SK-N-MC (cell line): ENCODE measurements around the gene E2F2.

Source experiments
- DNase-seq: peaks from one replicate; pipeline ENCODE4 v3.0.0-alpha.2; 2011; ENCODE audit warnings: low read depth, low spot score
- H3K27ac ChIP-seq: fragments of 200-600 bp; sonication (generic); 2 replicates; pipeline ENCODE4 v1.5.1; 2016; ENCODE audit warnings: mixed run types
- H3K36me3 ChIP-seq: fragments of 200-600 bp; sonication (generic); 2 replicates; pipeline ENCODE4 v1.6.1; 2017; ENCODE audit warnings: antibody characterized with exemption, low read length, mixed read lengths; ENCODE audit not compliant: insufficient read depth
- H3K4me3 ChIP-seq: fragments of 200-600 bp; sonication (generic); 2 replicates; pipeline ENCODE4 v1.5.1; 2016
- H3K9ac ChIP-seq: fragments of 200-600 bp; sonication (generic); 2 replicates; pipeline ENCODE4 v1.8.0; 2017; ENCODE audit warnings: mixed run types, mixed read lengths; ENCODE audit not compliant: insufficient read length
- H3K9me3 ChIP-seq: fragments of 200-600 bp; sonication (generic); 2 replicates; pipeline ENCODE4 v1.6.1; 2017; ENCODE audit warnings: low read depth, mild to moderate bottlenecking, antibody characterized with exemption, low read length, moderate library complexity, mixed read lengths
- EZH2 ChIP-seq: fragments of 200-600 bp; sonication (generic); IDR thresholded peaks from one replicate; pipeline ENCODE4 v1.6.1; 2017; ENCODE audit warnings: antibody characterized with exemption
- FOXP2 ChIP-seq: optimal IDR thresholded peaks from 2 replicates; pipeline ENCODE3; 2011; ENCODE audit warnings: mild to moderate bottlenecking, moderate library complexity; ENCODE audit not compliant: insufficient read depth; ENCODE audit errors: extremely low read length, control extremely low read depth
- POLR2AphosphoS5 ChIP-seq: IDR thresholded peaks from 2 replicates; pipeline ENCODE4 v1.6.1; 2012; ENCODE audit warnings: mild to moderate bottlenecking, low read depth, low read length, borderline replicate concordance

The E2F2 gene

GRCh38 chr1:23472351-23473036 is 58.5 kb downstream of the E2F2 start:
- Histone ChIP-seq H3K36me3 (no peaks in the 10 kb centered on the region), H3K9ac (no peak overlapping the region), H3K9me3 (no peaks in the 10 kb centered on the region), H3K4me3 (no peak overlapping the region), H3K27ac (no peak overlapping the region)
- DNase-seq: no peak
- TF ChIP-seq POLR2AphosphoS5: no peak
- TF ChIP-seq EZH2: no peak
- no peak for TF ChIP-seq FOXP2

DNA sequence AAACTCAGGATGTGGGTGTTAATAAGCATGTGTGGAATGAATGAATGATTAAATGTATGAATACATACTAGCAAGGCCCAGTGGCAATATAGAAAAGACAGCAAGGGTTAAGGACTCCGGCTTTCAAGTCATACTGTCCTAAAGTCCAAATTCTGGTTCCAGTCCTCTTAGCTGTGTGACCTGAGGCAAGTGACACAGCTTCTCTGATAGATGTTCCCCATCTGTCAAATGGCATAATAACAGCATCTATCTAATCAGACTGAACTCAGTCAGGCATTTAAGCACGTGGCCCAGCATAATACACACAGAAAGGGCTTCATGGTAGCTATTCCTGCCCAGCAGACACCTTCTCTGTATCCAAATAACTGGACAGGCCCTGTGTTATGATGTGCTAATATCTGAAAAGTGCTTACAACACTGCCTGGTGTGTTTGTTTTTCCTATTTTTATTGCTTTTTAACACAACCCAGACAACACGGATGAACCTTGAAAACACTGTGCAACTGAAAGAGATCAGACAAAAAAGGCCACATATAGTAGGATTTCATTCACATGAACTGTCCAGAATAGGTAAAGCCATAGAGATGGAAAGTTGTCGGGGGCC is 59.5 kb downstream of the E2F2 start:
- Histone ChIP-seq H3K36me3 (no peaks in the 10 kb centered on the region), H3K27ac (no peak overlapping the region), H3K9ac (no peak overlapping the region), H3K9me3 (no peaks in the 10 kb centered on the region), H3K4me3 (no peak overlapping the region)
- DNase-seq: no peak
- TF ChIP-seq EZH2 (no peak), POLR2AphosphoS5 (no peak), FOXP2 (no peak)

GRCh38 chr1:23470282-23471070 is 60.6 kb downstream of the E2F2 start:
- H3K9me3 ChIP-seq: no peaks in the 10 kb centered on the region
- no peaks in the 10 kb centered on the region for H3K36me3 ChIP-seq
- no peak overlapping the region for H3K27ac ChIP-seq
- DNase-seq: no peak
- no peak overlapping the region for H3K9ac ChIP-seq
- H3K4me3 ChIP-seq: no peak overlapping the region
- TF ChIP-seq POLR2AphosphoS5 (no peak), EZH2 (no peak), FOXP2 (no peak)

DNA sequence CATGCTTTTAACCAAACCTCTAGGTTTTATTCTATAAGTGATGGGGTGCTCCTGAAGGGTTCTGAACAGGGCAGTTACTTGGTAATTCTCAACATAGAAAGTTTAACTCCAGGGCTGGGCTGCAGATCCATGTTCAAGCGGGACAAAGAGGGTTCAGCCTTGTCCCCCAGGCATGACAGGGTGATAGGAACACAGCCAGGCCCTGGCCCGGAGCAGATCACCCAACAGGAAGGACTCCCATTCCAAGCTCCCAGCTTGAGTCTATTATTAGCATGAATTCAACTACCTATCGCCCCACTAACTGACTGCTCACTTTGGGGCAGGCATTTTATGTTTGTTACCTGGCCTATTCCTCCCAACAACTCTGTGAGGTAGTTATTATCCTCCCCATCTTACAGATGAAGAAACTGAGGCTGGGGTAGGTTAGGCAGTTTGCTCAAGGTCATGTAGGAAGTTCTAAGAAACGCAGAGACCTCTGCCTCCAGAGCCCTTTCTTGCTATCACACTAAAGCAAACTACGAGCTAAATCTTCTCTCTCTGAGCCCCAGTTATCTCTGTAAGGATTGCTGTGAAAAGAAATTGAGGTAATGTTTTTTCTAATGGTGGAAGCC is 61.6 kb downstream of the E2F2 start:
- Histone ChIP-seq H3K36me3 (no peaks in the 10 kb centered on the region), H3K9me3 (no peaks in the 10 kb centered on the region), H3K27ac (no peak overlapping the region), H3K9ac (no peak overlapping the region), H3K4me3 (no peak overlapping the region)
- no peak for DNase-seq
- TF ChIP-seq FOXP2: no peak
- TF ChIP-seq POLR2AphosphoS5: no peak
- no peak for TF ChIP-seq EZH2

DNA sequence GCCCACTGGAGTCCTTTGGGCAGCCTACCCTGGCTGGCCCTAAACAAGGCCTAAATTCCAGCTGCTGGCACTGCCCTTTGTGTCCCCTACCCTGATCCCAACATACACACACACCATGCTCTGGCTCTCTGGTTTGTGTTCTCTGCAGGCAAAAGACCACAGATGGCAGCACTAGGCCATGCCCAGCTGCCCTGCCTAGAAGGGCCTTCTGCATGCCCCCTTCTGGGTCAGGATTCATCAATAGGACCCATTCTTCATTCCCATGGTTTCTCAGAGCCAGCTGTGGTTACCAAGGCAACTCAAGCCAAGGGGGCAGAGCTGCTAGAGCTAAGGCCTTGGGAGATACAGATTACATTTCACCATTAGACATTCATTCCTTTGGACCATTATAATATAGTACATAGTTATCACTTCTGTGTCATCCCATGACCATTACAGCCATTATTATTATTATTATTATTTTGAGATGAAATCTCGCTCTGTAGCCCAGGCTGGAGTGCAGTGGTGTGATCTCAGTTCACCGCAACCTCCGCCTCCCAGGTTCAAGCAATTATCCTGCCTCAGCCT is 64.5 kb downstream of the E2F2 start:
- Histone ChIP-seq H3K9me3 (no peaks in the 10 kb centered on the region), H3K9ac (no peak overlapping the region), H3K4me3 (no peak overlapping the region), H3K36me3 (no peaks in the 10 kb centered on the region), H3K27ac (no peak overlapping the region)
- no peak for TF ChIP-seq POLR2AphosphoS5
- no peak for TF ChIP-seq FOXP2
- no peak for TF ChIP-seq EZH2
- no peak for DNase-seq

GRCh38 chr1:23463286-23463685 is 67.7 kb downstream of the E2F2 start:
- no peaks in the 10 kb centered on the region for H3K9me3 ChIP-seq
- H3K4me3 ChIP-seq: no peak overlapping the region
- no peaks in the 10 kb centered on the region for H3K36me3 ChIP-seq
- no peak for TF ChIP-seq EZH2
- TF ChIP-seq FOXP2: no peak
- TF ChIP-seq POLR2AphosphoS5: no peak
- no peak for DNase-seq
- no peak overlapping the region for H3K27ac ChIP-seq
- no peak overlapping the region for H3K9ac ChIP-seq

DNA sequence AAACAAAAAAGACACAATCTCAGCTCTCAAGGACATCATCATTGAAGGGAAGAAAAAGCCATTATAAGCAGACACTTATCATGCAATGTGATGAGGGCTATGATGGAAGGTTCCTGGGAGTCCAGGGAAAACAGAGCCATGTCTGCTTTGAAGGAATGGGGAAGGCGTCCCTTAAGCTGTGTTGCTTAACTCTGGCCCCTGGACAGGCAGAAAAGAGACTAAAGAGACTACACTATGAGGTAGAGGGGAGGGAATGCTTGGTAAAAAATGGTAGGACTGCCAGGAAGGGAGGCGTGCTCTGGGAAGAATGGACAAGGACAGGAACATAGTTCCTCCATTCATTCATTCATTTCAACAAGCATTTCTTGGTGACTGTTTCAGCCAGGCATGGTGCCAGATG is 68.3 kb downstream of the E2F2 start:
- TF ChIP-seq EZH2 (no peak), FOXP2 (no peak), POLR2AphosphoS5 (no peak)
- H3K27ac ChIP-seq: no peak overlapping the region
- no peaks in the 10 kb centered on the region for H3K36me3 ChIP-seq
- H3K9ac ChIP-seq: no peak overlapping the region
- H3K4me3 ChIP-seq: no peak overlapping the region
- DNase-seq: no peak
- no peaks in the 10 kb centered on the region for H3K9me3 ChIP-seq

- H3K27ac ChIP-seq: no peak overlapping the region
- TF ChIP-seq POLR2AphosphoS5: no peak
- no peak for TF ChIP-seq EZH2
- no peak for TF ChIP-seq FOXP2
- H3K9me3 ChIP-seq: no peaks in the 10 kb centered on the region
- no peak for DNase-seq
- no peak overlapping the region for H3K4me3 ChIP-seq
- no peak overlapping the region for H3K9ac ChIP-seq
- no peaks in the 10 kb centered on the region for H3K36me3 ChIP-seq
Measured at GRCh38 chr1:23461050-23461449, 70.0 kb downstream of the E2F2 start.
